OCI-LY7 (cell line): ENCODE data around the gene GRM5. TPM values are rescaled to one million over a fixed set of nuclear protein-coding genes. Genes with fewer than 3 reads are reported as not detected.

ENCODE experiments used
- BruUV-seq: library from RNA; stranded (reverse); fragments of 400-500 nt; replicated peaks from 2 replicates; lab custom pipeline; 2021; lab: Mats Ljungman, UMichigan
- CTCF ChIA-PET: fragments of 300-600 bp; sonication (Branson Sonifier 250); formaldehyde crosslinking; loops from one replicate; lab custom pipeline; 2022; ENCODE audit warnings: antibody characterized with exemption; ENCODE audit not compliant: unreplicated experiment; lab: Charles Lee
- POLR2A ChIA-PET: fragments of 300-600 bp; sonication (Branson Sonifier 250); formaldehyde crosslinking; loops from one replicate; lab custom pipeline; 2022; ENCODE audit warnings: antibody characterized with exemption; lab: Charles Lee
- DNase-seq: peaks from one replicate; pipeline ENCODE4 v3.0.0-alpha.2; 2015; ENCODE audit warnings: low spot score
- H2AFZ ChIP-seq: fragments of 200-600 bp; sonication (generic), shearing (Covaris generic); 2 replicates; pipeline ENCODE4 v1.6.1; 2014; ENCODE audit warnings: mild to moderate bottlenecking, antibody characterized with exemption, low read length, moderate library complexity
- H3K27ac ChIP-seq: fragments of 200-600 bp; sonication (generic); 2 replicates; pipeline ENCODE4 v1.5.1; 2014; ENCODE audit warnings: mixed run types, low read depth, mild to moderate bottlenecking, moderate library complexity, low read length, inconsistent platforms; ENCODE audit not compliant: poor library complexity, severe bottlenecking
- H3K36me3 ChIP-seq: fragments of 200-600 bp; sonication (generic); 2 replicates; pipeline ENCODE4 v1.6.1; 2014; ENCODE audit warnings: mild to moderate bottlenecking, antibody characterized with exemption, low read length, moderate library complexity, mixed read lengths; ENCODE audit not compliant: insufficient read depth
- H3K4me1 ChIP-seq: fragments of 200-600 bp; sonication (generic); 2 replicates; pipeline ENCODE4 v1.5.1; 2014; ENCODE audit warnings: mild to moderate bottlenecking, low read length; ENCODE audit not compliant: insufficient read depth, poor library complexity, severe bottlenecking
- H3K4me2 ChIP-seq: fragments of 200-600 bp; sonication (generic); 2 replicates; pipeline ENCODE4 v1.6.1; 2014; ENCODE audit warnings: mild to moderate bottlenecking, low read length
- H3K4me3 ChIP-seq: fragments of 200-600 bp; sonication (generic); 2 replicates; pipeline ENCODE4 v1.5.1; 2014; ENCODE audit warnings: mild to moderate bottlenecking, low read depth, low read length; ENCODE audit not compliant: poor library complexity, severe bottlenecking
- H3K79me2 ChIP-seq: fragments of 200-600 bp; sonication (generic); 2 replicates; pipeline ENCODE4 v1.6.1; 2016; ENCODE audit warnings: low read depth, mild to moderate bottlenecking, low read length, moderate library complexity, mixed read lengths; ENCODE audit not compliant: insufficient read depth
- H3K9me2 ChIP-seq: fragments of 200-600 bp; sonication (generic); 2 replicates; pipeline ENCODE4 v1.6.1; 2016; ENCODE audit warnings: mild to moderate bottlenecking, low read length, mixed read lengths; ENCODE audit not compliant: insufficient read depth
- H3K9me3 ChIP-seq: fragments of 200-600 bp; sonication (generic); 2 replicates; pipeline ENCODE4 v1.6.1; 2014; ENCODE audit warnings: mild to moderate bottlenecking, mixed run types, low read length, mixed read lengths
- H4K20me1 ChIP-seq: fragments of 200-600 bp; sonication (generic); 2 replicates; pipeline ENCODE4 v1.6.1; 2014; ENCODE audit warnings: mild to moderate bottlenecking, antibody characterized with exemption, low read length, moderate library complexity, mixed read lengths; ENCODE audit not compliant: insufficient read depth
- CTCF ChIP-seq: fragments of 200-600 bp; sonication (generic); conservative IDR thresholded peaks from 2 replicates; pipeline ENCODE4 v1.5.1; 2014; ENCODE audit warnings: mild to moderate bottlenecking, antibody characterized with exemption, low read length, moderate library complexity, mixed read lengths
- EZH2phosphoT487 ChIP-seq: fragments of 200-600 bp; sonication (generic); IDR thresholded peaks from 2 replicates; pipeline ENCODE4 v1.6.1; 2018; ENCODE audit warnings: low read depth, borderline replicate concordance, mild to moderate bottlenecking, mixed run types, antibody characterized with exemption, low read length, moderate library complexity, mixed read lengths
- intact Hi-C: fragments of 100-400 bp; cut with micrococcal nuclease; formaldehyde crosslinking; loops from one replicate; pipeline ENCODE4 v1.10.0; 2022; ENCODE audit not compliant: unreplicated experiment
- total RNA-seq, 2 experiments: library from RNA; depleted of rRNA in 1 of 2; stranded (reverse); fragments of >200 nt in 1 of 2; shearing (Covaris generic) in 1 of 2; gene quantifications; 2 replicates each; pipeline ENCODE4 v1.2.3, GENCODE V29; 2014 to 2022

Gene GRM5
- total RNA-seq, 2 experiments from 2014 or later, result not detected

GRCh38 chr11:88799771-88800500, 265.8 kb downstream of the GRM5 start:
- CTCF ChIA-PET, result no interaction called here

GRCh38 chr11:88790182-88790581, 275.6 kb downstream of the GRM5 start:
- no peak for DNase-seq
- TF ChIP-seq CTCF (no peak), EZH2phosphoT487 (no peak)
- H2AFZ ChIP-seq, result no peak overlapping the region
- no peaks in the 10 kb centered on the region for H3K4me1 ChIP-seq
- H3K27ac ChIP-seq, result no peak overlapping the region
- H3K9me2 ChIP-seq, result no peaks in the 10 kb centered on the region; the same call in 1 of the 2 replicates
- H3K4me3 ChIP-seq, result no peak overlapping the region
- ChIA-PET CTCF (no interaction called here), POLR2A (no interaction called here)
- H3K9me3 ChIP-seq, result no peaks in the 10 kb centered on the region
- H3K36me3 ChIP-seq, result no peaks in the 10 kb centered on the region
- no TSS peak for BruUV-seq
- no peaks in the 10 kb centered on the region for H3K79me2 ChIP-seq
- no peaks in the 10 kb centered on the region for H4K20me1 ChIP-seq
- no peak overlapping the region for H3K4me2 ChIP-seq
- intact Hi-C loops, result no loop called here

More at GRCh38 chr11:88799771-88800500, 265.8 kb downstream of the GRM5 start:
- H3K36me3 ChIP-seq, result no peaks in the 10 kb centered on the region
- POLR2A ChIA-PET, result interaction anchor here (1.3 kb wide), 1 partner anchor 11 kb away, joined by 3 read pairs; no protein-coding TSS in a partner anchor
- no peak overlapping the region for H3K4me2 ChIP-seq
- H3K79me2 ChIP-seq, result no peaks in the 10 kb centered on the region
- no peak overlapping the region for H3K27ac ChIP-seq
- TF ChIP-seq EZH2phosphoT487, result no peak
- TF ChIP-seq CTCF, result no peak
- intact Hi-C loops, result no loop called here
- BruUV-seq, result no TSS peak
- no peak overlapping the region for H2AFZ ChIP-seq
- H3K4me3 ChIP-seq, result no peak overlapping the region
- DNase-seq, result no peak
- no peaks in the 10 kb centered on the region for H4K20me1 ChIP-seq
- H3K4me1 ChIP-seq, result no peaks in the 10 kb centered on the region
- no peaks in the 10 kb centered on the region for H3K9me2 ChIP-seq
- no peaks in the 10 kb centered on the region for H3K9me3 ChIP-seq

- no peak overlapping the region for H3K27ac ChIP-seq
- DNase-seq, result no peak
- no peak overlapping the region for H3K4me3 ChIP-seq
- ChIA-PET CTCF (no interaction called here), POLR2A (no interaction called here)
- BruUV-seq, result no TSS peak
- H3K79me2 ChIP-seq, result no peaks in the 10 kb centered on the region
- H3K4me1 ChIP-seq, result no peaks in the 10 kb centered on the region
- no peak overlapping the region for H2AFZ ChIP-seq
- no peaks in the 10 kb centered on the region for H3K36me3 ChIP-seq
- H3K9me3 ChIP-seq, result no peaks in the 10 kb centered on the region
- H3K9me2 ChIP-seq, result no peaks in the 10 kb centered on the region
- H3K4me2 ChIP-seq, result no peak overlapping the region
- no peak for TF ChIP-seq CTCF
- no peak for TF ChIP-seq EZH2phosphoT487
- no peaks in the 10 kb centered on the region for H4K20me1 ChIP-seq
- intact Hi-C loops, result no loop called here
These were observed 286.2 kb downstream of the GRM5 start for GRCh38 chr11:88779577-88779976.
